ENCODE data around the gene MSANTD7.

DNA sequence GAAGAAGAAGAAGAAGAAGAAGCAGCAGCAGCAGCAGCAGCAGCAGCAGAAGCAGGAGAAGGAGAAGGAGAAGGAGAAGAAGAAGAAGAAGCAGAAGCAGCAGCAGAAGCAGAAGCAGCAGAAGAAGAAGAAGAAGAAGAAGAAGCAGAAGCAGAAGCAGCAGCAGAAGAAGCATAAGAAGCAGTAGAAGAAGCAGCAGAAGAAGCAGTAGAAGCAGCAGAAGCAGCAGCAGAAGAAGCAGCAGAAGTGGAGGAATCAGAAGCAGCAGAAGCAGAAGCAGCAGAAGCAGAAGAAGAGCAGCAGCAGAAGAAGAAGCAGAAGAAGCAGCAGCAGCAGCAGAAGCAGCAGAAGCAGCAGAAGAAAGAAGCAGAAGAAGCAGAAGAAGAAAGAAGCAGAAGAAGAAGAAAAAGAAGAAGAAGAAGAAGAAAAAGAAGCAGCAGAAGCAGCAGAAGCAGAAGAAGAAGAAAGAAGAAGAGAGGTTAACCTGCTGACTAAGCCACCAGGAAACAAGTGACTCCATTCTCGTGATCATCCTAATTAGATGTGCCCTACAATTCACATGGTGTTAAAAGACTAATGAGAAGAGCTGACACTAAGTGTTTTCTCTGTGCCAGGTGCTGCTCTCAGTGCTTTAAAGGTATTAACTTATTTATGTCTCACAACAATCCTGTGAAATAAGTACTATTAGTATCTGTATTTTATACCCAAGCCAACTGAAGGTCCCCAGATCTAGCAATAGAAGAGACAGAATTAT, 11.9 kb upstream of the MSANTD7 start:
- TF ChIP-seq, protein P1, sequence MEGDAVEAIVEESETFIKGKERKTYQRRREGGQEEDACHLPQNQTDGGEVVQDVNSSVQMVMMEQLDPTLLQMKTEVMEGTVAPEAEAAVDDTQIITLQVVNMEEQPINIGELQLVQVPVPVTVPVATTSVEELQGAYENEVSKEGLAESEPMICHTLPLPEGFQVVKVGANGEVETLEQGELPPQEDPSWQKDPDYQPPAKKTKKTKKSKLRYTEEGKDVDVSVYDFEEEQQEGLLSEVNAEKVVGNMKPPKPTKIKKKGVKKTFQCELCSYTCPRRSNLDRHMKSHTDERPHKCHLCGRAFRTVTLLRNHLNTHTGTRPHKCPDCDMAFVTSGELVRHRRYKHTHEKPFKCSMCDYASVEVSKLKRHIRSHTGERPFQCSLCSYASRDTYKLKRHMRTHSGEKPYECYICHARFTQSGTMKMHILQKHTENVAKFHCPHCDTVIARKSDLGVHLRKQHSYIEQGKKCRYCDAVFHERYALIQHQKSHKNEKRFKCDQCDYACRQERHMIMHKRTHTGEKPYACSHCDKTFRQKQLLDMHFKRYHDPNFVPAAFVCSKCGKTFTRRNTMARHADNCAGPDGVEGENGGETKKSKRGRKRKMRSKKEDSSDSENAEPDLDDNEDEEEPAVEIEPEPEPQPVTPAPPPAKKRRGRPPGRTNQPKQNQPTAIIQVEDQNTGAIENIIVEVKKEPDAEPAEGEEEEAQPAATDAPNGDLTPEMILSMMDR (IDR thresholded peaks at IDR 0.05; ENCODE audit: borderline replicate concordance, extremely low read depth, low read length, poor library complexity, severe bottlenecking), result no peak
- no peak for TF ChIP-seq EZH2 (IDR thresholded peaks at IDR 0.05; ENCODE audit: borderline replicate concordance, low read depth, low read length, severe bottlenecking)
